Activated CD8-positive, alpha-beta memory T cell treated with anti-CD3 and anti-CD28 coated beads, Interleukin-2, amount 50 U/mL, for 4 hours (primary cell): ENCODE measurements around the gene CIAO2B.
"Not testable (repeated sequence)": the region's sequence is repeated elsewhere in the genome, so short reads cannot be mapped to it uniquely, and the experiment has no call there.

Experiments used
- DNase-seq: peaks from one replicate; pipeline ENCODE4 v3.0.0-alpha.2; 2020

CIAO2B gene

GRCh38 chr16:66936889-66937554, 2.8 kb upstream of the CIAO2B start:
- DNase-seq, result no peak

GRCh38 chr16:66936462-66936861, 2.3 kb upstream of the CIAO2B start:
- DNase-seq, result no peak

DNA sequence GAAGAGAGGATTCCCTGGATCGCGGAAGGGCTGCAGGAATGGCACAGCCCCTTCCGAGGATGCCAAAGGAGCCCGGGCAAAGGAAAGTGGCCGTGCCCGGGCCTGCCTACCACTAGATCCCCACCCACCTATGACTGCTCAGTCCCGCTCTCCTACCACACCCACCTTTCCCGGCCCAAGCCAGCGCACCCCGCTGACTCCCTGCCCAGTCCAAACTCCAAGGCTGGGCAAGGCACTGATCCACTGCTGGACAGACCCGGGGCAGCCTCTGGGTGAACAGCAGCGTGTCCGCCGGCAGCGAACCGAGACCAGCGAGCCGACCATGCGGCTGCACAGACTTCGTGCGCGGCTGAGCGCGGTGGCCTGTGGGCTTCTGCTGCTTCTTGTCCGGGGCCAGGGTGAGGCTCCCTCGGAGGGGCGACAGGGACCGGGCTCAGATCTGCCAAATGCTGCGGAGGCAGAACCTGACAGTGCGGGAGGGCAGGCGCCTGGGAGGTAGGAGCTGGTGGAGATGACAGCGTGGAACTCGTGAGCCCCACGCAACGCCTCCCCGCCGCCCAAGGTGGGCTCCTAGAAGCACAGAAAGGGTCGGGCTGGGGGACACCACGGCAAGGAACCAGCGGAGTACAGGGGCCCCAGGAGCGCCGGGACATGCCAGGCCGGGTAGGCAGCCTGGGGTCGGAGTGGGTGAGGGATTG, 1.3 kb upstream of the CIAO2B start, which contains the start of gene CES2:
Gene CES2, plus strand, starts transcription at position 203 of the 698 bp plus-strand sequence. Its CDS starts 120 bp downstream, at position 323.
- DNase-seq, result no peak

DNA sequence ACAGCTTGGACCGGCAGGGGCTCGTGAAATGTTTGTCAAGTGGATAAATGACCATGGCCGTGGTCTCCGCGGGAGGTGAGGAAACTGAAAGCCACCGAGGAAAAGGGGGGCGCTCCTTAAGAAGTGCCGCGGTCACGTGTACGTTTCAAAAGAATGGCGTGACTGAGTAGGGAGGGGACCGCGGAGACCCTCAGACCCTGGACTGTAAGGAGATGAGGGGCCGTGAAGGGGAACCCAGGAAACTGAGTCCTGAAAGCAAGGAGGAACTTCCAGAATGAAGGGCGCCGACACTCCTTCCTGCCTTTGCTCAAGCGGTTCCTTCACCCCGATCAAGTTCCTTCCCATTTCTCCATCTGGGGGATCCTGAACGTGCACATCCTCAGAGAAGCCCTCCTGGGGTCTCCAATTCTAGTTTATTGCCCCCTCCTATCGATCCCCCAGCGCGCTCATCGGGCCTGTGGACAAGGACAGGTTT, 674 bp upstream of the CIAO2B start:
- not testable (repeated sequence) for DNase-seq

DNA sequence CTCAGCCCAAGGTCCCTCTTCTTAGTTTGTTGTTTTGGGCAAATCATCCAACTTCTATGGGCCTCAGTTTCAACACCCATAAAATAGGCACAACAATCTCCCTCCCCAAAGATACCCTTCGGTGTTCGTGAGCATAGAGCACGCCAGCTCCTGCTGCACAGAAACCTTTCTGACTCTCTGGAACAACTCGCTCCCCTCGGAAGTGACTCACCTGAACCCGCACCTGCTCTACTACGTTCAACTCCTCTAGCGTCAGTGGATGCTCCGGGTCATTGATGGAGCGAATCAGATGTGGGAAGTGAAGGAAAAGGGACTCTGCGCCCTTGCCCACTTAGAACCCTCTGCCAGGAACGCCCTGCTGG, 445 bp downstream of the CIAO2B start:
- DNase-seq, result peak; percentile 59

DNA sequence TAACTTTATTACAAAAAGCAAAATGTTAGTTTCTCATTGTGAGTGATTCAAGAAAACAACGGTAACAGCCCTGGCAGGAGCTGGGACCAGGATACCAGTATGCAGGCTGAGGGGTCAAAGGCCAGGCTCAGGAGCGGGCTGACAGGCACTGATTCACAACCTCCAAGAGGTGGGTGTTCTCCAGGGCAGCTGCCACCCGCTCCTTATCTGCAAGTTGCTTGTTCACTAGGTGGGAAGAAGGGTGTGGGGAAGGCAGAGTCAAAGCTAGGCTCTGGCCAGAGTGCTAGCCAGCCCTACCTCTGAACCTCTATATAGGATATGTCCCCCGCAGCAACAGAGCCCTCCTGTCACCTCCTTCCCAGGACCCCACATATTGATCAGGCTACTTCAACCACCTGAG, 2.1 kb downstream of the CIAO2B start:
- no peak for DNase-seq

GRCh38 chr16:66931665-66932064, 2.5 kb downstream of the CIAO2B start:
- DNase-seq, result no peak

GRCh38 chr16:66930189-66930588, 4.0 kb downstream of the CIAO2B start:
- DNase-seq, result no peak

DNA sequence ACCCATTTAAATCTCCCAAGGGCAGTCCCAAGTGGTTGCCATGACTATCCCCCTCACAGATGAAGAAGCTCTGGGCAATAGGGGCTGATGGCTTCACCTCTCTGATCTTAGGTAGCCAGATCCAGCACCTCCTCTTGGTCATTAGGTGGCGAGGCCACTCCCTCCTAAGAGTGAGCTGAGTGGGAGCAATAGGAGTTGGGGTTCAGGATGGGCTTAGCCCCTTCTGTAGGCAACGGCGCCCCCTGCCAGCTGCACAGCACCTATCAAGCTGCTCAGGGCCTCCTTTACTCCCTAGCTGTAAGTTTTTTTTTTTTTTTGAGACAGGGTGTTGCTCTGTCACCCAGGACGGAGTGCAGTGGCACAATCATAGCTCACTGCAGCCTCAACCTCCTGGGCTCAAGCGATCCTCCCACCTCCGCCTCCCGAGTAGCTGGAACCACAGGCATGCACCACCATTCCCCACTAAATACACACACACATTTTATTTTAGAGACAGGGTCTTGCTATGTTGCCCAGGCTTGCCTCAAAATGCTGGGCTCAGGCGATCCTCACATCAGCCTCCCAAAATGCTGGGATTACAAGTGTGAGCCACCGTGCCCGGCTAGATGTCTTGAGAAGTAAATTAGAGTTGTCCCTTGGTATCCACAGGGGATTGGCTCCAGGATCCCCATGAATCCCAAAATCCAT, 5.4 kb downstream of the CIAO2B start:
- DNase-seq, result peak; percentile 37

DNA sequence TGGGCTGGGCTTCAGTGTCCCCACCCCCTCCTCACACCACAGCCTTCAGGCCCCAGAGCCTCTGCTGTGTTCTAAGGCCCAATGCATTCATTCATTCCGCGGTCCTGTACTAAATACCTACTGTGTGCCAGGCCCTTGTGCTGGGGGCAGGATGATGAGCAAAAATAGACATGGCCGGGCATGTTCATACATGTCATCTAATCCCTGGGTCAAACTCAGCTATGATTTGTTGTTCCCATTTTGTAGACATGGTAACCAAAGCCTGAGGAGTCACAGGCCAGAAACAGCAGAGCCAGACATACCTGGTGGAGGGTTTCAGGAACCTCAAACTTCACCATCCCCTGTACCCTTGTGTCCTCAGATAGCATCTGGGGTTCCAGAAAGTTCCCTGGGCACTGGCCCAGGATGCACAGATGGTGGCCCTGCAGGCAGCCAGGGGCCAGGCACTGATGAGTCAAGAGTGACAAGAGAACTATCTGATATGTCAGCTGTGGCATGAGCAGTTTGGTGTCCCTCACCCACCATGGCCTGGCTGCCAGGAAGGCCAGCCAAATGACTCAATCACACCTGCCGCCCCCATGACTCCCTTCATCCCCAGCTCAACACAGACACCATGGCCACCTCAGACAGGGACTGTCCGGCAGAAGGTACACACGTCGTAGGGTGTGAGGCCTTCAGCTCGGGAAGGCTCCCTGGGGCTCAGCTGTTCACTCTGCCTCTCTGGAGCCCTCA, 6.1 kb downstream of the CIAO2B start:
- DNase-seq, result no peak

DNA sequence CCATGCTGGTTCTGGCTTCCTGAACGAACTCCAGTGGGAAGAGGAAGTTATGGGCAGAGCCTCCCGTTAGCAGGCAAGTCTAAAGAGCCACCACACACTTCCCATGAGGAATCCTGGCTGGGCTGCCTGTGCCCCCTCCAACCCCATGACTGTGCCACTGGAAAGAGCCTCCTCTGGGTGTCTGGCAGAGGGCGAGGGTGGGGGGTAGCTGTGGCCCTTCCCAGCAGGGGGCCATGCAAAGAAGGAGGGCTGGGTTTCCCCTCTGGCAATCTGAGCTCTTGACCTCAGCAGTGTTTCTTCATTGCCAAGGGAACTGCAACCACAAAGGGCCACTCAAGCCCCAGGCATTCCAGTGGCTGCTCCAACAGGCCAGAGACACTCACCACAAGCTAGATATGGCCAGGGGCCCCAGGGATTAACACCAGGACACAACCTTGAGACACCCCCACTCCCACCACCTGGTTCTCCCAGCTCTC, 7.2 kb downstream of the CIAO2B start:
- no peak for DNase-seq

GRCh38 chr16:66926171-66926947, 7.8 kb downstream of the CIAO2B start:
- DNase-seq, result no peak

DNA sequence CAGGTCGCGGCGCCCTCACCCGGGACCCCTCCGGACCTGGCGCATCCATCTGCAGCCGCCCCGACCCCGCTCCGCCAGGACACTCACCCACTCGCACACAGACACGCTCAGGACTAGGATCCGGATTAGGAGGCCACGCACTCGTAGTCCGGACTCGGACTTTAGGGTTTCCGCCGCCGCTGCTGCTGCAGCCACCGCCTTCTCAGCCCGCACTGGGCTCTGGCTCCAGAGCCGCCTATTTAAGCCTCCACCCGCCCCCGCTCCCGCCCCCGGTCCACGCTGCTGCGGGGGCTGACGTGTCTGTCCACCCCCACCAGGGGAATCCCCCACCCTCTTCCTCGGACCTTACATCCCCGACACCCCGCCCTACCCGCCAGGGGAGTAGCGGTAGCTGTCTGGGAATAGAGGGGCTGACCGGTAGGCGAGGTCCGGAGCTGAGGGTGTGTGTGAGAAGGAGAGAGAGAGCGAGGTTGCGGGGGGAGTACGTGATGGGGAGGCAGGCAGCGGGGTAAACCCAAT, 8.8 kb downstream of the CIAO2B start, which contains the start of gene RRAD:
Gene RRAD, minus strand, starts transcription at position 214 of the 519 bp plus-strand sequence. CDS start 356 bp downstream, outside the sequence.
- DNase-seq, result peak; percentile 34

- DNase-seq, result peak; percentile 36
These were observed 9.5 kb downstream of the CIAO2B start for GRCh38 chr16:66924527-66925321.

DNA sequence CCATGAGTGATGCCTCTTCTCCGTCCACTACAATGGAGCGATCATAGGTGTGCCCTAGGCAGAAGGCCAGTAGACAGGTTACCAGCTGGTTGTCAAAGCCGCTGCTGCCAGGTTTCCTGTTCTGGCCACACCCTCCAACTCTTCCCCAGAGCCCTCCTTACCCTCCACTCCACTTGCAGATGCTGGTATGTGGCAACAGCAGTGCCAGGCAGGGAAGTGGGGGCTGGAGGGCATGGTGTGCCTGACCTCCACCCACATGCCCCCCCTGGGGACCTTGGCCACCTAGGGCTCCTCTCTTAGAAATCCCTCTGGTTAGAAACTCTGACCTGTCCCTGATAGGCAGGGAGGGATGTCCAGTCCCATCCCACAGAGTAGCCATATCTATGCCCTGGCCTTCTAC, 10.3 kb downstream of the CIAO2B start:
- no peak for DNase-seq

DNA sequence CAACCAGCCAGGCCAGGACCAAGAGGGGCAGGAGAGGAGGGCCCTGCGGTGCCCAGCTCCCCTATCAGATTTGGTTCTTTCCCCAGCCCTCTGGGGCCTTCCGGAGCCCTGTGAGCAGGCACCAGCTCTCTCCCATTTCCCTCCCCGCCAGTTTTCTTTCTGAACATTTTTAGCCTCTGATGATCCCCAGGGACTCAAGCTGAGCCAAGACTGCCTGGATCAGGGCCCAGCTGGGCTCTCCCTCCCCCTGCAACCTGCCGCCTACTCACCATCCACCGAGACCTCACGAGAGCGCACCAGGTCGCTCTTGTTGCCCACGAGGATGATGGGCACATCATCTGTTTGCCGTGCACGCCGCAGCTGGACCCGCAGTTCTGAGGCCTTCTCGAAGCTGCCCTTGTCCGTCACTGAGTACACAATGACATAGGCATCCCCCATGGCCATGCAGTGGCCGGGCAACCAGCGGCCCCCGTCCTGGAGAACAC, 10.9 kb downstream of the CIAO2B start:
- DNase-seq, result no peak

GRCh38 chr16:66921729-66922450, 12.3 kb downstream of the CIAO2B start:
- DNase-seq, result no peak

- no peak for DNase-seq
These were observed 13.1 kb downstream of the CIAO2B start for GRCh38 chr16:66920924-66921680.

- DNase-seq, result no peak
These were observed 14.0 kb downstream of the CIAO2B start for GRCh38 chr16:66920299-66920590.
